Activated T-cell treated with anti-CD3 and anti-CD28 coated beads for 4 hours (primary cell): ENCODE data around the gene HHLA2.

Experiments used
- DNase-seq: peaks from one replicate; pipeline ENCODE4 v3.0.0-alpha.2; 2020

Gene HHLA2

DNA sequence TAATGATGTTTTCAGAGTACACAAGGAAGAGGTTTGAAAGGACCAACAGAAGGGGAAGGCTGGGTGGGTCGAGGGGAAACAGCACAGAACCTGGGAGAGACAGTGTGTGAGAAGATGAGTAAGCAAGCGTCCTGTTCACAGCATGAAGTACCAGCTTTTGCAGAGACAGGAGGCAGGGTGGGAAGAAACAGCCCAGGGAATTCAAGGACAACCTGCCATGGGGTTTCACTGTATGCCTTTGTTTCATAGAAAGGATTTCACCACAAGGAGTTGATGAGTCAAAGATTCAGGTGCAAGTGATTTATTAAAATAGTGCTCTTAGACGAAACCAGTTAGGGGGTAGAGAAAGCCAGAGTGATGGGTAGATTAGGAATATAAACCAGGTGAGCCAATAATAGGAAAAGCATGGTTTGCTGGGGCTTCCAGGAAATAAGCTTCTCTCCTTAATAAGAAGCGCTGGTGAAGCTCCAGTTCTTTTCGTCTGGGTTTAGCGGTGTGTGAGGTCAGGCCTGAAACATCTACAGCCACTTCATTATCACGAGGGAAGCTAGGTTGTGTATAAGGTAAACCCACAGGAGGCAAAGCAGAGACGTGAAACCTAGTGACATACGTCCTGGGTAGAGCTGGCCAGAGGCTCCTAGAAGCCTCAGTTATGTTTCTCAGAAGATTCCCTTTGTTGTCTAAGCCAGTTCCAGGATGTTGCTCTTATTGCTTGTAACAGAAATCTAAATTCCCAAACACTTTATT, 3.9 kb downstream of the HHLA2 start:
- no peak for DNase-seq

- DNase-seq: no peak
Measured at GRCh38 chr3:108301695-108302404, 5.5 kb downstream of the HHLA2 start.

DNA sequence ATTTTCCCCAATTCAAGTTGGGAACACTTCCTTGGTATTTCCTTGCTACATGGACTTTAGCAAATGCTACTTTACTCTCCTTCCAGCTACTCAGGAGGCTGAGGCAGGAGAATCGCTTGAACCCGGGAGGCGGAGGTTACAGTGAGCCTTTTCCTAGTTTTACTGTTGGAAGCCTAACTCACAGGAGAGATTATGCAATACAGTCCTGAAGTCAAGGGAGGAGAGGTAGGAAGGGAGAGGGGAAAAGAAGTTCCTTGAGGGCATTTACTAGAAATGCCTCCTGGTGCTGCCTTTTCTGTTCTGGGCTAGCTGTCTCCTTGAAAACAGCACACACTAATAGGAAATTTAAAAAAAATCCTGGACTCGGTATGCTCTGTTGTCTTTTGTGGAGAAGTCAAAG, 6.2 kb downstream of the HHLA2 start:
- no peak for DNase-seq

- DNase-seq: no peak
Measured at GRCh38 chr3:108305484-108306172, 9.3 kb downstream of the HHLA2 start.

GRCh38 chr3:108311797-108312196, 15.4 kb downstream of the HHLA2 start:
- no peak for DNase-seq

- DNase-seq: no peak
Measured at GRCh38 chr3:108312656-108313055, 16.3 kb downstream of the HHLA2 start.

DNA sequence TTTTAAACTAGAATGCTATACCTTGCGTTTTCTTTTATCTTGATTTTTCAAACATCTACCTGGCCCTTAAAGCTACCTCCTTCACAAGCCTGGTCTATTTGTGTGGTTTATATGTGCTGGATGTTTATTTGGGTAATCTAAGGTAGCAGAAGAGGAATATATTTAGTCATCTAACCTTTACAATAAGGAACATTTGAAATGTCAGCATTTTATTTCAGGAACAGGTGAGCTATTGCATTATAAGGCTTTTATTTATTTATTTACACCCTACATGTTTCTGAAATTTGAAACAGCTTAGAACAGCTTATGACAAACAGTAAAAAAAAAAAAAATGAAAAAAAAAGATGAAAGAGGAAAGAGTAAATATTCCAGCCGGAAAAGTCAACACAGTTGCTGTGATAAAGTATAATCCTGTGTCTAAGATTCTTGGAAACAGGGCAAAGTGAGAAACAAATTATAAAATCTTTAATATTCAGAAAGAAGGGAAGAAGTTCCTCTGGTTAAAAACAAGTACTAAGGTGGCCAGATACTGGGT, 19.5 kb downstream of the HHLA2 start:
- no peak for DNase-seq

- DNase-seq: no peak
Measured at GRCh38 chr3:108319428-108320082, 23.2 kb downstream of the HHLA2 start.

- DNase-seq: no peak
Measured at GRCh38 chr3:108320746-108321350, 24.5 kb downstream of the HHLA2 start.

- DNase-seq: no peak
Measured at GRCh38 chr3:108322352-108322751, 26.0 kb downstream of the HHLA2 start.

DNA sequence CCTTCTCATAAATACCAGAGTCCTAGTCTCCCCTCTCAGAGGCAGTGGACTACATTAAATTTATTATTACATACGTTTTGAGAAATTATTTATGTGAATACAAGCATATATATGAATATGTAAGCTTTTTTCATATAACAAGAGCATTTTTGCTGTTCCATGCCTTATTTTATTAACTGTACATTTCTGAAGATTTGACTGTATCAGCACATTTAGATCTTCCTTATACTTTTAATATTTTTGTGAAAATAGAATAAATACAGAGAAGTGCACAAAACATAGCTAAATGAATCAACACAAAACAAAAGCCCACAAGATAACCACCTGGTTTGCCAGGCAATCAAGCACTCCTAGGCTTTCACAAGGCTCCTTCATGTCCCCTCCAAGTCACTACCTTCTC, 27.8 kb downstream of the HHLA2 start:
- DNase-seq: no peak

DNA sequence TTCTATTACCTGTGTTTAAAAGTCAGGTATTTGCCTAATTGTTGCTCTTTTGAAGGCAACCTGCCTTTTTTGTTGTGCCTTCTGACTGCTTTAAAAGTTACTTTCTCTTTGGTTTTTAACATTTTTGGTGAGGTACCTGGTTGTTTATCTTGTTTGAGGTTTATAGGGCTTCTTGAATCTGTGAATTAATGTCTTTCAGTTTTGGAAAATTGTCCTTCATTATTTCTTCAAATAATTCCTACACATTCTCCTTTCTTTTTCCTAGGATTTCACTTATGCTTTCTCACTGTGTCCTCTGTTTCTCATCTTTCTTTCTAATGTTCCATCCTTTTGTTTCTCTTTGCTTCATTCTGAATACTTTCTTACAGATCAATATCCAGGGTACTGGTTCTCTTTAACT, 30.8 kb downstream of the HHLA2 start:
- DNase-seq: no peak

DNA sequence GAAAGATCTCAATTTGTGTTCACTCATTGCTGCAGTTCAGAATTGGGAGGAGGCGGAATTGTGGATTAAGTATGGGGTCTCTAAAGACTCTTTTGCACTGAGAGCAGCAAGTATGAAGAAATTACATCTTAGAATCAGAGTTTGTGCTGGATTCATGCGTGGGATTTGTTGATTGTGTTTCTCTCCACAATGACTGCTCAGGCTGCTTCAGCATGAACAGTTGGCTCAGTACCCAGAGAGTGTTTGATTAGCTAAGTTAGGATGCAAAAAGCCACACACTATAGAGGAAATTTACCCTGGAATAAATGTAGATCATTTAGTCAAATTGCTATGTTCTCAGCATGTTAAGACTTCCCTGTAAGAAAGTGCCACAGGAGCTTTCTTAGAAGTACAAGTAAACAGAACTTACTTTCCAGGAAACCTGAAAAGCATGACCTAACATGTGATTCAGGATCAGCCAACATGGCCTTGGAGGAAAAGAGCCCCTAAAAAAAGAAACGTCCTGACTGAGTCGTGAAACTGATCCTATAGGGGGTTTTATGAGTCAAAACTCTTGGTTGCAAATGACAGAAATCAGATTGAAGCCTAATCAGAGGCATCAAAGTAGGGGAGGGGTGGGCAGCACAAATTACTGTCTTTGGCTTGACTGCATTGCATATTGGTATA, 32.6 kb downstream of the HHLA2 start:
- DNase-seq: no peak

GRCh38 chr3:108329508-108329907, 33.2 kb downstream of the HHLA2 start:
- DNase-seq: no peak

DNA sequence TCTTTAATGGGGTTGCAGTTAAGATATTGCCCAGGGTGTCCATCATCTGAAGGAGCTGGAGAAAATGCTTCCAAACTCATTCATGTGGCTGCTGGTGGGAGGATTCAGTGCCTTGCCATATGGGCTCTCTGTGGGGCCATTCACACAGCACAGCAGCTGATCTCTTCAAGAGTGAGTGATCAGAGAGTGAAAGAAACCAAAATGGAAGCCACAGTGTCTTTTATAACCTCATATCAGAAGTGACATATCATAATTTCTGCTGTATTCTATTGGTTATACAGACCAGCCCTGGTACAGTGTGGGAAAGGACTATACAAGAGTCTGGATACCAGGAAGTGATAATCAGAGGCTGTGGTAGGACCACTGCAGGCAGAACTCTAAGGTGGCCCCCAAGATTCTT, 33.6 kb downstream of the HHLA2 start:
- DNase-seq: no peak

- DNase-seq: no peak
Measured at GRCh38 chr3:108331792-108332191, 35.4 kb downstream of the HHLA2 start.

DNA sequence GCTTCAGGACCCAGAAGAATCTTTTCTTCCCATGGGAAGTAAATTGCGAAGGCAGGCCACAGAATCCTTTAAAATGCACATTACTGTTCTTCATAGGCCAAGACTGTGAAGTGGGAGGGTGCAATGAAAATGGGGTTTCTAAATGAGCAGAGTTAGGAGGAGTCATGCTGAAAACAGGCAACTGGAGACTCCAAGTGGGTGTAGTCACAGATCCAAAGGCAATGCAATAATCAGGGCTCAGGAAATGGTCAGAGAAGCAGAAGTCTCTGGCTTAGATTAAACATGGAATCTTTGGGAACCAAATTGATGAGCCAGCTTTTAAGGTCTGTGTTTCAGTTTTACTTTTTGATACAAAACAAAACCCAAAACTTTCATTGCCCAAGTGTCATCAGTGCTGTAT, 37.6 kb downstream of the HHLA2 start:
- DNase-seq: no peak

DNA sequence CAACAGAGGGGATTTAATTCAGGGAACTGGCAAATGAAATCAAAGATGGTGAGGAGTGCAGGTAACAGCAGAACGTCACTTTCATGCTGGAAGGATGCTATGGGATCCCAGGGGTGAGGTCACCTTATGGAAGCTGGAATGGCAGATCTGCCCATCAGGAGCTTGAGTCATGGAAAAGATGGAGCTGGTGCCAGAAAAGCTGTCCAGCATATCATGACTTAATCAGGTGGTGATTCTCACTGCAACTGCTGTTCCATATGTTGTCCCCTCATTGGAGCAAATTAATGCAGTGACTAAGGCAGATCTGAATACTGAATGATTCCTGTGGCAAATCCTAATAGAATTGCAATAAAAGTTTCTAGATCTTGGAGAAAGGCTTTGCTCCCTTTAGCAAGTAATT, 38.4 kb downstream of the HHLA2 start:
- no peak for DNase-seq

- no peak for DNase-seq
Measured at GRCh38 chr3:108338901-108339545, 42.7 kb downstream of the HHLA2 start.

GRCh38 chr3:108341911-108342310, 45.6 kb downstream of the HHLA2 start:
- DNase-seq: no peak

GRCh38 chr3:108342837-108343486, 46.6 kb downstream of the HHLA2 start:
- no peak for DNase-seq
